Astrocyte (in vitro differentiated cells and primary cell): ENCODE measurements around the gene PLB1. TPM values are rescaled to one million over a fixed set of nuclear protein-coding genes. Genes with fewer than 3 reads are reported as not detected.

Experiments
- DNase-seq: peaks from one replicate; pipeline ENCODE4 v3.0.0-alpha.2; 2010; ENCODE audit warnings: low read depth
- FAIRE-seq: peaks from 2 replicates; lab custom pipeline; 2011; peaks lifted over from hg19 to GRCh38; lab: Jason Lieb, UNC
- H2AFZ ChIP-seq: 2 replicates; pipeline ENCODE4 v1.6.0; 2012; ENCODE audit warnings: low read depth, low read length, inconsistent platforms
- H3K27ac ChIP-seq: 2 replicates; pipeline ENCODE4 v1.5.1; 2011; ENCODE audit warnings: low read depth, low read length, inconsistent platforms
- H3K27me3 ChIP-seq: 2 replicates; pipeline ENCODE4 v1.6.0; 2011; ENCODE audit warnings: low read length, inconsistent platforms; ENCODE audit not compliant: insufficient read depth
- H3K36me3 ChIP-seq: 2 replicates; pipeline ENCODE4 v1.5.1; 2011; ENCODE audit warnings: low read length, inconsistent platforms; ENCODE audit not compliant: insufficient read depth
- H3K4me1 ChIP-seq: 2 replicates; pipeline ENCODE4 v1.5.1; 2011; ENCODE audit warnings: low read length, inconsistent platforms; ENCODE audit not compliant: insufficient read depth
- H3K4me2 ChIP-seq: 2 replicates; pipeline ENCODE4 v1.6.0; 2012; ENCODE audit warnings: low read length, inconsistent platforms
- H3K4me3 ChIP-seq: 2 replicates; pipeline ENCODE4 v1.5.1; 2011; ENCODE audit warnings: low read depth, mild to moderate bottlenecking, low read length, inconsistent platforms; ENCODE audit not compliant: insufficient read depth
- H3K79me2 ChIP-seq: 2 replicates; pipeline ENCODE4 v1.6.0; 2012; ENCODE audit warnings: mild to moderate bottlenecking, low read length, inconsistent platforms; ENCODE audit not compliant: insufficient read depth
- H3K9ac ChIP-seq: 2 replicates; pipeline ENCODE4 v1.6.0; 2012; ENCODE audit warnings: mild to moderate bottlenecking, low read length, inconsistent platforms
- H3K9me3 ChIP-seq: 2 replicates; pipeline ENCODE4 v1.5.1; 2012; ENCODE audit warnings: low read depth, mild to moderate bottlenecking, low read length, inconsistent platforms; ENCODE audit not compliant: insufficient read depth
- H4K20me1 ChIP-seq: 2 replicates; pipeline ENCODE4 v1.6.0; 2012; ENCODE audit warnings: low read length, inconsistent platforms; ENCODE audit not compliant: insufficient read depth
- H3K27ac Mint-ChIP-seq: one replicate; pipeline ENCODE4 v1.8.0; 2021; ENCODE audit warnings: mild to moderate bottlenecking, mixed read lengths; ENCODE audit not compliant: unreplicated experiment
- H3K27me3 Mint-ChIP-seq: one replicate; pipeline ENCODE4 v1.8.0; 2021; ENCODE audit warnings: low read depth, mixed read lengths; ENCODE audit not compliant: unreplicated experiment
- H3K36me3 Mint-ChIP-seq: one replicate; pipeline ENCODE4 v1.8.0; 2021; ENCODE audit warnings: low read depth, mixed read lengths; ENCODE audit not compliant: unreplicated experiment
- H3K4me1 Mint-ChIP-seq: one replicate; pipeline ENCODE4 v1.8.0; 2021; ENCODE audit warnings: low read depth, mixed read lengths; ENCODE audit not compliant: unreplicated experiment
- H3K4me3 Mint-ChIP-seq: one replicate; pipeline ENCODE4 v1.8.0; 2021; ENCODE audit warnings: mild to moderate bottlenecking, moderate library complexity, mixed read lengths; ENCODE audit not compliant: unreplicated experiment
- H3K9me3 Mint-ChIP-seq: one replicate; pipeline ENCODE4 v1.8.0; 2021; ENCODE audit warnings: mild to moderate bottlenecking, mixed read lengths; ENCODE audit not compliant: unreplicated experiment
- EZH2 ChIP-seq: IDR thresholded peaks from 2 replicates; pipeline ENCODE4 v1.6.1; 2012; ENCODE audit warnings: mild to moderate bottlenecking, low read length, inconsistent platforms; ENCODE audit not compliant: insufficient read depth
- total RNA-seq: library from RNA; stranded (reverse); gene quantifications from 2 replicates; pipeline ENCODE4 v1.2.1, GENCODE V29; 2021
- TF ChIP-seq, protein P1 (sequence below): IDR thresholded peaks from 2 replicates; pipeline ENCODE4 v1.5.1; 2011; ENCODE audit warnings: low read depth, mild to moderate bottlenecking, inconsistent platforms, low read length, moderate library complexity; ENCODE audit not compliant: insufficient read depth

The PLB1 gene
- total RNA-seq, 1 donor from 2014 or later = 0.98 TPM

DNA sequence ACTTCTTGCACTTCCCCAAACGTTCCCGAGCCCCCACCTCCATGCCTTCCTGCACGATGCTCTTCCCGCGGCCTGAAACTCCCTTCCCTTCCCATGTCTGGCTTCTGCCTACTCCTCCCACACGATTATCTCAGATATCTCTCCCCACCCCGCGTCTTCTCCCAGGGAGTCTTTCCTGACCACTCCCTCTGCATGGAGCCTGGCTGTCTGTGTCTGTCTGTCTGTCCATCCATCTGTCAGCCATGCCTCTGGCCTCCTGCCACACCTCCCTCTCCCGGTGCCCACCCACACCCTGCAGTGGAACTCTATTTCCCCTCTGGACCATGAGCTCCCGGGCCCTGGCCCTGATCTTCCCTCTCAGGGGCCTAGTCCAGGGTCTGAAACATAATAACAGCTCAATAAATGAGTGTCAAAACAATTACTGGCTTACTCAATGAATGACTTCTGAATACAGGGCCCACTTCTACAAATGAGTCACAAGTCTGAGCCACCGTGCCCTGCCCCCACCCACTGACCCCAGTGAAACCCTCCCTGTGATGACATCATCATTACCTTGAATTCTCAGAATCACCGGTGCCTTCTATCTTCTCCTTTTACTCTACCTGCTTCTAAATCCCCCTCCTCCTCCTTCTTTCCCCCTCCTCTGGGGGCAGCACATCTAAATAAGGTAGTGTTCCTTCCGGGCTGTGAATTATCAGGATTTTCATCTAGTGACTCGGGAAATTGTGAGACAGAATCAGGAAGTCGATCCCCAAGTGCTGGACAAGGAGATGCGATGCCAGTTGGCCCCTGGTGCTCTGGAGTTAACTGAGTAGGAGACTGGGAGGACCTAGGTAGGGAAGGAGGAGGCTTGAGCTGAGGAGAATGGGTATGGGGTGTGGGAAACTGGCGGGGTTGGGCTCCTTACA is 46.1 kb upstream of the PLB1 start:
- peak overlapping the region; percentile 66 for H3K27ac ChIP-seq
- Mint-ChIP-seq H3K27ac (peak overlapping the region; percentile 96), H3K9me3 (no peaks in the 10 kb centered on the region), H3K36me3 (peaks cover 4% of the 10 kb centered on the region), H3K4me3 (peak overlapping the region; percentile 21), H3K4me1 (peaks cover 34% of the 10 kb centered on the region), H3K27me3 (peaks cover 3% of the 10 kb centered on the region)
- no peaks in the 10 kb centered on the region for H3K9me3 ChIP-seq
- TF ChIP-seq, protein P1, sequence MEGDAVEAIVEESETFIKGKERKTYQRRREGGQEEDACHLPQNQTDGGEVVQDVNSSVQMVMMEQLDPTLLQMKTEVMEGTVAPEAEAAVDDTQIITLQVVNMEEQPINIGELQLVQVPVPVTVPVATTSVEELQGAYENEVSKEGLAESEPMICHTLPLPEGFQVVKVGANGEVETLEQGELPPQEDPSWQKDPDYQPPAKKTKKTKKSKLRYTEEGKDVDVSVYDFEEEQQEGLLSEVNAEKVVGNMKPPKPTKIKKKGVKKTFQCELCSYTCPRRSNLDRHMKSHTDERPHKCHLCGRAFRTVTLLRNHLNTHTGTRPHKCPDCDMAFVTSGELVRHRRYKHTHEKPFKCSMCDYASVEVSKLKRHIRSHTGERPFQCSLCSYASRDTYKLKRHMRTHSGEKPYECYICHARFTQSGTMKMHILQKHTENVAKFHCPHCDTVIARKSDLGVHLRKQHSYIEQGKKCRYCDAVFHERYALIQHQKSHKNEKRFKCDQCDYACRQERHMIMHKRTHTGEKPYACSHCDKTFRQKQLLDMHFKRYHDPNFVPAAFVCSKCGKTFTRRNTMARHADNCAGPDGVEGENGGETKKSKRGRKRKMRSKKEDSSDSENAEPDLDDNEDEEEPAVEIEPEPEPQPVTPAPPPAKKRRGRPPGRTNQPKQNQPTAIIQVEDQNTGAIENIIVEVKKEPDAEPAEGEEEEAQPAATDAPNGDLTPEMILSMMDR = no peak
- TF ChIP-seq EZH2 = no peak
- no peaks in the 10 kb centered on the region for H3K27me3 ChIP-seq
- H3K4me2 ChIP-seq = peak overlapping the region; percentile 49
- H2AFZ ChIP-seq = peak overlapping the region; percentile 58
- no peaks in the 10 kb centered on the region for H4K20me1 ChIP-seq
- H3K79me2 ChIP-seq = no peaks in the 10 kb centered on the region
- H3K9ac ChIP-seq = peak overlapping the region; percentile 30
- H3K4me3 ChIP-seq = no peak overlapping the region
- FAIRE-seq (peak; percentile 50), DNase-seq (peak; percentile 53)
- H3K4me1 ChIP-seq = peaks cover 47% of the 10 kb centered on the region
- no peaks in the 10 kb centered on the region for H3K36me3 ChIP-seq

- Histone ChIP-seq H2AFZ (no peak overlapping the region), H3K4me3 (no peak overlapping the region), H3K27me3 (no peaks in the 10 kb centered on the region), H3K9ac (no peak overlapping the region), H3K36me3 (no peaks in the 10 kb centered on the region), H3K4me1 (peaks cover 40% of the 10 kb centered on the region), H3K27ac (no peak overlapping the region), H4K20me1 (no peaks in the 10 kb centered on the region), H3K79me2 (no peaks in the 10 kb centered on the region), H3K4me2 (no peak overlapping the region), H3K9me3 (no peaks in the 10 kb centered on the region)
- H3K27me3 Mint-ChIP-seq = peaks cover 3% of the 10 kb centered on the region
- FAIRE-seq = no peak
- DNase-seq = no peak
- no peak for TF ChIP-seq EZH2
- TF ChIP-seq, protein P1 = no peak
- H3K4me3 Mint-ChIP-seq = no peak overlapping the region
- H3K4me1 Mint-ChIP-seq = peaks cover 32% of the 10 kb centered on the region
- H3K36me3 Mint-ChIP-seq = peaks cover 4% of the 10 kb centered on the region
- no peaks in the 10 kb centered on the region for H3K9me3 Mint-ChIP-seq
- no peak overlapping the region for H3K27ac Mint-ChIP-seq
These were observed 44.8 kb upstream of the PLB1 start for GRCh38 chr2:28450901-28451565.
